OCI-LY3 (cell line): ENCODE results near the gene ICAM2.

Experiments
- EZH2phosphoT487 ChIP-seq: fragments of 200-600 bp; shearing (Covaris generic); IDR thresholded peaks from 2 replicates; pipeline ENCODE4 v1.6.1; 2018; ENCODE audit warnings: antibody characterized with exemption, mixed run types, low read depth
- TF ChIP-seq, protein P1 (sequence below): fragments of 200-600, 300-600 bp; sonication (generic); IDR thresholded peaks from 2 replicates; pipeline ENCODE4 v1.5.1; 2014; ENCODE audit warnings: antibody characterized with exemption, low read length, low read depth

DNA sequence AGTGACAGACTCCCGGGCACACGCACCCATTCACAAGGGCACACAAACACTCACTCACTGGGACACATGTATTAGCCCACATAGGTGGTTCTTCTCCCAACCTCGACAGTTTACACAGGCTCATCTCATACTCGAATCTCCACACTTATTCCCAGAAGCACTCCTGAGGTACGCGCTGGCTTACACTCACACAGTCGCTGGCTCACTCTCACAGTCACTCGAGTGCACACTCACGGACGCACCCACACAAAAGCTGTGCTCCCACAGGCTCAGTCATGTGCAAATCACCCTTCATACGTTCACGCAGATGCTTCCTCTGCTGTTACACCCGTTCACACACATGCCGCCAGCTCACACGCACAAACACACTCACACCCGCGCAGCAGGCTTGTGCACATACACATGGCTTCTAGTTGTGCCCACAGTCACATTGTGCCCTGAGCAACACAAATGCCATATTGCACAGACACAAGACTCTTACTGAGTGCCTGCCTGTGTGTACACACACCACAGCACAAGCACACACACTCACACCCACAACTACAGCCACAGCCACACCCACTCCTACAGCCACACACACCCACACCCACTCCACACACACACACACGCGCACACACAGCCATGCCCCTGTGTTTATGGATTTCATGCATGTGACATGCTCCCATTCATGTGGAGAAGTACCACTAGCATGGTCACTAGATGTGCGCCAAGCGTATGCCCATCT is 30.6 kb downstream of the ICAM2 start:
- TF ChIP-seq, protein P1, sequence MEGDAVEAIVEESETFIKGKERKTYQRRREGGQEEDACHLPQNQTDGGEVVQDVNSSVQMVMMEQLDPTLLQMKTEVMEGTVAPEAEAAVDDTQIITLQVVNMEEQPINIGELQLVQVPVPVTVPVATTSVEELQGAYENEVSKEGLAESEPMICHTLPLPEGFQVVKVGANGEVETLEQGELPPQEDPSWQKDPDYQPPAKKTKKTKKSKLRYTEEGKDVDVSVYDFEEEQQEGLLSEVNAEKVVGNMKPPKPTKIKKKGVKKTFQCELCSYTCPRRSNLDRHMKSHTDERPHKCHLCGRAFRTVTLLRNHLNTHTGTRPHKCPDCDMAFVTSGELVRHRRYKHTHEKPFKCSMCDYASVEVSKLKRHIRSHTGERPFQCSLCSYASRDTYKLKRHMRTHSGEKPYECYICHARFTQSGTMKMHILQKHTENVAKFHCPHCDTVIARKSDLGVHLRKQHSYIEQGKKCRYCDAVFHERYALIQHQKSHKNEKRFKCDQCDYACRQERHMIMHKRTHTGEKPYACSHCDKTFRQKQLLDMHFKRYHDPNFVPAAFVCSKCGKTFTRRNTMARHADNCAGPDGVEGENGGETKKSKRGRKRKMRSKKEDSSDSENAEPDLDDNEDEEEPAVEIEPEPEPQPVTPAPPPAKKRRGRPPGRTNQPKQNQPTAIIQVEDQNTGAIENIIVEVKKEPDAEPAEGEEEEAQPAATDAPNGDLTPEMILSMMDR: no peak
- TF ChIP-seq EZH2phosphoT487: no peak
